GM13976 (cell line): ENCODE results near the gene KCNH8.

Experiments used
- DNase-seq: peaks from one replicate; pipeline ENCODE4 v3.0.0; 2012; ENCODE audit warnings: low spot score
- CTCF ChIP-seq: IDR thresholded peaks from 2 replicates; pipeline ENCODE4 v1.5.1; 2012; ENCODE audit warnings: borderline replicate concordance, mild to moderate bottlenecking; ENCODE audit not compliant: insufficient read depth; ENCODE audit errors: extremely low read depth, missing control alignments, control extremely low read depth
- in situ Hi-C: fragments of 300-500 bp; cut with MboI; formaldehyde crosslinking; loops from one replicate; pipeline ENCODE4 v1.12.0; 2022; ENCODE audit warnings: low sequenced_read_pairs, mixed read lengths, inconsistent platforms; ENCODE audit not compliant: unreplicated experiment

The KCNH8 gene

GRCh38 chr3:19363071-19363470, 214.8 kb downstream of the KCNH8 start:
- DNase-seq, result no peak
- no peak for TF ChIP-seq CTCF
- in situ Hi-C loops, result no loop called here

- in situ Hi-C loops, result no loop called here
- no peak for DNase-seq
- TF ChIP-seq CTCF, result no peak
Measured at GRCh38 chr3:19364148-19364547, 215.8 kb downstream of the KCNH8 start.

GRCh38 chr3:19365471-19365870, 217.2 kb downstream of the KCNH8 start:
- DNase-seq, result no peak
- in situ Hi-C loops, result no loop called here
- TF ChIP-seq CTCF, result no peak

- peak; percentile 18 for DNase-seq
- TF ChIP-seq CTCF, result no peak
- in situ Hi-C loops, result no loop called here
Measured at GRCh38 chr3:19384868-19385267, 236.6 kb downstream of the KCNH8 start.

- no peak for DNase-seq
- in situ Hi-C loops, result no loop called here
- no peak for TF ChIP-seq CTCF
Measured at GRCh38 chr3:19392150-19392549, 243.8 kb downstream of the KCNH8 start.

GRCh38 chr3:19394946-19395345, 246.6 kb downstream of the KCNH8 start:
- in situ Hi-C loops, result no loop called here
- DNase-seq, result no peak
- TF ChIP-seq CTCF, result no peak

GRCh38 chr3:19396726-19397125, 248.4 kb downstream of the KCNH8 start:
- no peak for TF ChIP-seq CTCF
- in situ Hi-C loops, result no loop called here
- no peak for DNase-seq
